ENCODE results near the gene PLK1. TPM values are rescaled to one million over a fixed set of nuclear protein-coding genes. Genes with fewer than 3 reads are reported as not detected.

The PLK1 gene
- total and polyA plus RNA-seq, 2 experiments from 2014 or later = 69.0 to 141 TPM

DNA sequence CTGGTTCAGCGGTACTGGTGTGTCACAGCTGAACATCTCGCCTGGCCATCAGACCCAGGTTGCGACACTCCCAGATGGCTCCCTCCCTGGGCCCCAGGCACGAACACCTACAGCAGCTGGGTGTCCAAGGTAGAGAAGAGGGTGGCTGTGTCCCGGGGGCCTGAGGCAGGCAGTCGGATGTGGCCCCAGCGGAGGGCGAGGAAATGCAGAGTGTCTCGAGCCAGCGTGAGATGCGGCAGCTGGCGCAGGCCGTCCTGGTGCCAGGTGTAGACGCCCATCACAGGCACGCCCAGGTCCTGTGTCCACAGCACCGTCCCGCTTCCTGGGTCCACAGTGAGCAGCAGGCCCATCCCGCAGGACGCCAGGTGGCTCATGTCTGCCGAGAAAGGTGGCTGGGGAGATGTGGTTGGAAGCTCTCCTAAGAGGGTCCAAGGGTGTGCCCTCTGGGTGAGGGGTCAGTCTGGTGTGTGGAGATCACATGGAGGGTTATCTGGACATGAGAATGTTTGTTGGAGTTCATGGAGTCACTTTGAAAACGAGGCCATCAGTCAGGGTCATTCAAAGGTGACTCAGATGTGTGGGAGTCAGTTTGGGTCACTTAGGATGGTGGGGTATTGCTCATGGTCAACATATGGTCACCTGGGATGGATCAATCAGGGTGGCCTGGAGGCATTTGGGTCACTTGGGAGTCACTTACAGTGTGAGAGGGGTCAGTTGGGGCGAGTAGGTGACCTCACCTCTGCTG, 26.3 kb downstream of the PLK1 start (continued):
- TF ChIP-seq, protein P1, sequence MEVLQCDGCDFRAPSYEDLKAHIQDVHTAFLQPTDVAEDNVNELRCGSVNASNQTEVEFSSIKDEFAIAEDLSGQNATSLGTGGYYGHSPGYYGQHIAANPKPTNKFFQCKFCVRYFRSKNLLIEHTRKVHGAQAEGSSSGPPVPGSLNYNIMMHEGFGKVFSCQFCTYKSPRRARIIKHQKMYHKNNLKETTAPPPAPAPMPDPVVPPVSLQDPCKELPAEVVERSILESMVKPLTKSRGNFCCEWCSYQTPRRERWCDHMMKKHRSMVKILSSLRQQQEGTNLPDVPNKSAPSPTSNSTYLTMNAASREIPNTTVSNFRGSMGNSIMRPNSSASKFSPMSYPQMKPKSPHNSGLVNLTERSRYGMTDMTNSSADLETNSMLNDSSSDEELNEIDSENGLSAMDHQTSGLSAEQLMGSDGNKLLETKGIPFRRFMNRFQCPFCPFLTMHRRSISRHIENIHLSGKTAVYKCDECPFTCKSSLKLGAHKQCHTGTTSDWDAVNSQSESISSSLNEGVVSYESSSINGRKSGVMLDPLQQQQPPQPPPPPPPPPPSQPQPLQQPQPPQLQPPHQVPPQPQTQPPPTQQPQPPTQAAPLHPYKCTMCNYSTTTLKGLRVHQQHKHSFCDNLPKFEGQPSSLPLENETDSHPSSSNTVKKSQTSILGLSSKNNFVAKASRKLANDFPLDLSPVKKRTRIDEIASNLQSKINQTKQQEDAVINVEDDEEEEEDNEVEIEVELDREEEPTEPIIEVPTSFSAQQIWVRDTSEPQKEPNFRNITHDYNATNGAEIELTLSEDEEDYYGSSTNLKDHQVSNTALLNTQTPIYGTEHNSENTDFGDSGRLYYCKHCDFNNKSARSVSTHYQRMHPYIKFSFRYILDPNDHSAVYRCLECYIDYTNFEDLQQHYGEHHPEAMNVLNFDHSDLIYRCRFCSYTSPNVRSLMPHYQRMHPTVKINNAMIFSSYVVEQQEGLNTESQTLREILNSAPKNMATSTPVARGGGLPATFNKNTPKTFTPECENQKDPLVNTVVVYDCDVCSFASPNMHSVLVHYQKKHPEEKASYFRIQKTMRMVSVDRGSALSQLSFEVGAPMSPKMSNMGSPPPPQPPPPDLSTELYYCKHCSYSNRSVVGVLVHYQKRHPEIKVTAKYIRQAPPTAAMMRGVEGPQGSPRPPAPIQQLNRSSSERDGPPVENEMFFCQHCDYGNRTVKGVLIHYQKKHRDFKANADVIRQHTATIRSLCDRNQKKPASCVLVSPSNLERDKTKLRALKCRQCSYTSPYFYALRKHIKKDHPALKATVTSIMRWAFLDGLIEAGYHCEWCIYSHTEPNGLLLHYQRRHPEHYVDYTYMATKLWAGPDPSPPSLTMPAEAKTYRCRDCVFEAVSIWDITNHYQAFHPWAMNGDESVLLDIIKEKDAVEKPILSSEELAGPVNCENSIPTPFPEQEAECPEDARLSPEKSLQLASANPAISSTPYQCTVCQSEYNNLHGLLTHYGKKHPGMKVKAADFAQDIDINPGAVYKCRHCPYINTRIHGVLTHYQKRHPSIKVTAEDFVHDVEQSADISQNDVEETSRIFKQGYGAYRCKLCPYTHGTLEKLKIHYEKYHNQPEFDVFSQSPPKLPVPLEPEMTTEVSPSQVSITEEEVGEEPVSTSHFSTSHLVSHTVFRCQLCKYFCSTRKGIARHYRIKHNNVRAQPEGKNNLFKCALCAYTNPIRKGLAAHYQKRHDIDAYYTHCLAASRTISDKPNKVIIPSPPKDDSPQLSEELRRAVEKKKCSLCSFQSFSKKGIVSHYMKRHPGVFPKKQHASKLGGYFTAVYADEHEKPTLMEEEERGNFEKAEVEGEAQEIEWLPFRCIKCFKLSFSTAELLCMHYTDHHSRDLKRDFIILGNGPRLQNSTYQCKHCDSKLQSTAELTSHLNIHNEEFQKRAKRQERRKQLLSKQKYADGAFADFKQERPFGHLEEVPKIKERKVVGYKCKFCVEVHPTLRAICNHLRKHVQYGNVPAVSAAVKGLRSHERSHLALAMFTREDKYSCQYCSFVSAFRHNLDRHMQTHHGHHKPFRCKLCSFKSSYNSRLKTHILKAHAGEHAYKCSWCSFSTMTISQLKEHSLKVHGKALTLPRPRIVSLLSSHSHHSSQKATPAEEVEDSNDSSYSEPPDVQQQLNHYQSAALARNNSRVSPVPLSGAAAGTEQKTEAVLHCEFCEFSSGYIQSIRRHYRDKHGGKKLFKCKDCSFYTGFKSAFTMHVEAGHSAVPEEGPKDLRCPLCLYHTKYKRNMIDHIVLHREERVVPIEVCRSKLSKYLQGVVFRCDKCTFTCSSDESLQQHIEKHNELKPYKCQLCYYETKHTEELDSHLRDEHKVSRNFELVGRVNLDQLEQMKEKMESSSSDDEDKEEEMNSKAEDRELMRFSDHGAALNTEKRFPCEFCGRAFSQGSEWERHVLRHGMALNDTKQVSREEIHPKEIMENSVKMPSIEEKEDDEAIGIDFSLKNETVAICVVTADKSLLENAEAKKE (CRISPR knock-in tag; IDR thresholded peaks at IDR 0.05) = no peak
- TF ChIP-seq NANOG (IDR thresholded peaks at IDR 0.05; ENCODE audit: borderline replicate concordance) (no peak), CREB1 (CRISPR knock-in tag; IDR thresholded peaks at IDR 0.05; ENCODE audit: low read depth) (no peak)

DNA sequence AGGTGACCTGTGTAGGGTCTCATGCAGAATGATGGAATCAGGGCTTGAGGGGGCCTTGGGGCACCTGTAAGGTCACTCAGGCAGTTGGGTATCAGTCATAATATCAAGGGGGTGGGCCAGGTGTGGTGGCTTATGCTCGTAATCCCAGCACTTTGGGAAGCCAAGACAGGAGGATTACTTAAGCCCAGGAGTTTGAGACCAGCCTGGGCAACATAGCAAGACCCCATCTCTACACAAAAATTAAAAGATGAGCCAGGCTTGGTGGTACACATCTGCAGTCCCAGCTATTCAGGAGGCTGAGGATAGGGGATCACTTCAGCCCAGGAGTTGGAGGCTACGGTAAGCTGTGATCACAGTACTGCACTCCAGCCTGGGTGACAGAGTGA, 26.8 kb downstream of the PLK1 start:
- Histone ChIP-seq H3K4me1 (ENCODE audit: insufficient read depth) (peaks cover 8% of the 10 kb centered on the region; the same call in 1 of the 2 replicates), H3K4me2 (no peak overlapping the region), H4K20me1 (replicated peaks; ENCODE audit: insufficient read depth) (no peaks in the 10 kb centered on the region), H3K9me2 (ENCODE audit: insufficient read depth) (no peaks in the 10 kb centered on the region; the same call in 1 of the 2 replicates), H3K4me3 (no peak overlapping the region), H3K27me3 (ENCODE audit: insufficient read depth) (no peaks in the 10 kb centered on the region), H3K27ac (ENCODE audit: low read depth) (no peak overlapping the region), H3K36me3 (ENCODE audit: insufficient read depth) (no peaks in the 10 kb centered on the region), H3K79me2 (replicated peaks; ENCODE audit: insufficient read depth) (no peaks in the 10 kb centered on the region), H2AFZ (no peak overlapping the region), H3F3A (replicated peaks; ENCODE audit: low read depth) (no peaks in the 10 kb centered on the region)
- DNase-seq (ENCODE audit: low spot score) = no peak
- Mint-ChIP-seq H3K36me3 (ENCODE audit: low read depth) (peaks cover 19% of the 10 kb centered on the region), H3K4me3 (no peak overlapping the region), H3K27ac (no peak overlapping the region), H3K27me3 (ENCODE audit: insufficient read depth, low read depth, poor library complexity) (peaks cover 3% of the 10 kb centered on the region), H3K9me3 (peaks cover 26% of the 10 kb centered on the region), H3K4me1 (peaks cover 6% of the 10 kb centered on the region)
- ATAC-seq = no peak
- TF ChIP-seq NANOG (IDR thresholded peaks at IDR 0.05; ENCODE audit: borderline replicate concordance) = no peak
- no peak for TF ChIP-seq JUNB (IDR thresholded peaks at IDR 0.05; ENCODE audit: unreplicated experiment)
- TF ChIP-seq, protein P1 (CRISPR knock-in tag; IDR thresholded peaks at IDR 0.05) = no peak
- TF ChIP-seq, protein P2, sequence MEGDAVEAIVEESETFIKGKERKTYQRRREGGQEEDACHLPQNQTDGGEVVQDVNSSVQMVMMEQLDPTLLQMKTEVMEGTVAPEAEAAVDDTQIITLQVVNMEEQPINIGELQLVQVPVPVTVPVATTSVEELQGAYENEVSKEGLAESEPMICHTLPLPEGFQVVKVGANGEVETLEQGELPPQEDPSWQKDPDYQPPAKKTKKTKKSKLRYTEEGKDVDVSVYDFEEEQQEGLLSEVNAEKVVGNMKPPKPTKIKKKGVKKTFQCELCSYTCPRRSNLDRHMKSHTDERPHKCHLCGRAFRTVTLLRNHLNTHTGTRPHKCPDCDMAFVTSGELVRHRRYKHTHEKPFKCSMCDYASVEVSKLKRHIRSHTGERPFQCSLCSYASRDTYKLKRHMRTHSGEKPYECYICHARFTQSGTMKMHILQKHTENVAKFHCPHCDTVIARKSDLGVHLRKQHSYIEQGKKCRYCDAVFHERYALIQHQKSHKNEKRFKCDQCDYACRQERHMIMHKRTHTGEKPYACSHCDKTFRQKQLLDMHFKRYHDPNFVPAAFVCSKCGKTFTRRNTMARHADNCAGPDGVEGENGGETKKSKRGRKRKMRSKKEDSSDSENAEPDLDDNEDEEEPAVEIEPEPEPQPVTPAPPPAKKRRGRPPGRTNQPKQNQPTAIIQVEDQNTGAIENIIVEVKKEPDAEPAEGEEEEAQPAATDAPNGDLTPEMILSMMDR (conservative IDR thresholded peaks at IDR 0.05; ENCODE audit: low read depth in 2 of 2) = no peak
- no peak for TF ChIP-seq ZNF114 (CRISPR knock-in tag; IDR thresholded peaks at IDR 0.05)
- no peak for TF ChIP-seq EZH2 (IDR thresholded peaks at IDR 0.05; ENCODE audit: low read depth, unreplicated experiment)
